ENCODE results near the gene RPL41.

Gene RPL41

DNA sequence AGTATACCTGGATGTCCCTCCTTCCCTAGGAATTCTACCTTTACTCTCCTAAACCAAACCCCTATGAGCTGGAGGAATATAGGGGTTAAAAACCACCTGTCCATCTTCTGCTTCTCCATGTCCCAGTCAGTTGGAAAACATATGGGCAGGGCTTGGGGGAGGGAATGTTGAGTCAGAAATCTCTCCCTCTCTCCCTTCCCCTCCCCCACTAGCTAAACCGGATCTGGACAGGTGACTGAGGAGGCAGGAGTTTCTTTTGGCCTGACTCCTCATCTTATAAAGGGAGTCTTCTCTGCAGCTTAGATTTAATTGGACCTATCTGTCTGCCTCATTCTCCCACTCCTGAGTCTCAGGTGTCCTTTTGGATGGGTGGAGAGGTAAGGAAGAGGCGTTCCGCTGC is 30.3 kb upstream of the RPL41 start:
- H3K4me1 Mint-ChIP-seq (ENCODE audit: low read depth) = peaks cover 35% of the 10 kb centered on the region
- H3K36me3 Mint-ChIP-seq (ENCODE audit: low read depth) = no peaks in the 10 kb centered on the region
- intact Hi-C loops (cut with micrococcal nuclease) = no loop called here
- H3K27me3 Mint-ChIP-seq = peaks cover 35% of the 10 kb centered on the region
- H3K27ac Mint-ChIP-seq = no peak overlapping the region
- no peaks in the 10 kb centered on the region for H3K9me3 Mint-ChIP-seq
- H3K4me3 Mint-ChIP-seq = no peak overlapping the region

GRCh38 chr12:56086608-56087007 is 29.8 kb upstream of the RPL41 start:
- H3K36me3 Mint-ChIP-seq (ENCODE audit: low read depth) = no peaks in the 10 kb centered on the region
- no peak overlapping the region for H3K4me3 Mint-ChIP-seq
- no peak overlapping the region for H3K27ac Mint-ChIP-seq
- peaks cover 34% of the 10 kb centered on the region for H3K4me1 Mint-ChIP-seq (ENCODE audit: low read depth)
- intact Hi-C loops (cut with micrococcal nuclease) = no loop called here
- H3K9me3 Mint-ChIP-seq = no peaks in the 10 kb centered on the region
- H3K27me3 Mint-ChIP-seq = peaks cover 30% of the 10 kb centered on the region

DNA sequence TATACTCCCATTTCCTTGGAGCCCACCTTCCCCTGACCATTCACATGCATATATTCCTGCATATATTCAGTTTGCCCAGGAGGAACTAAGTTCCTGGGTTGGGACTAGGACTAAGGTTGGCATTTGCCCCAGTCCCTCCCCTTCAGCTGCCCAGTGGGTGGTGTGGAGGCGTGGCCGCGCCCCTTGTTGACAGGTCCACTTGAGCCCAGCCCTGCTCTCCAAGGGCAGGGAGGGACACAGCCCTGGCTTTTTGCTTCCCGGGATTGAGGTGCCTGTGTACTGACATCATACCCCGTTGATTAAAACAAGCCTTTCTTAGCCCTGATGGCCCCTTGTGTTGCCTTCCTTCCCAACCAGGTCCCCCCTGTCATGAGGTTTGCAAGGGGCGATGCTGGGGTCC is 29.2 kb upstream of the RPL41 start:
- Mint-ChIP-seq H3K4me1 (ENCODE audit: low read depth) (peaks cover 29% of the 10 kb centered on the region), H3K4me3 (no peak overlapping the region), H3K27ac (no peak overlapping the region), H3K27me3 (peaks cover 25% of the 10 kb centered on the region), H3K9me3 (no peaks in the 10 kb centered on the region), H3K36me3 (ENCODE audit: low read depth) (no peaks in the 10 kb centered on the region)
- intact Hi-C loops (cut with micrococcal nuclease) = no loop called here

DNA sequence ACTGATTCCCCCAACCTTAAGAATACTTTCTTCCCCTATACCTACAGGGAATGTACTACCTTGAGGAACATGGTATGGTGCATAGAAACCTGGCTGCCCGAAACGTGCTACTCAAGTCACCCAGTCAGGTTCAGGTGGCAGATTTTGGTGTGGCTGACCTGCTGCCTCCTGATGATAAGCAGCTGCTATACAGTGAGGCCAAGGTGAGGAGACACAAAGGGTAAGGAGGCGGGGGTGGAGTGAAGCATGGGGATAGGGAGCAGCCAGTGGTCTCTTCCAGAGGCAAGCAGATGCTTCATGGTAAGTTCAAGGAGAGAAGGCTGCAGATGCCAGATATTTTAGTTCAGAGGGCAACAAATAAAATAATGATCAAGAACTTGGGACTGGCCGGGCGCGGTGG is 18.7 kb upstream of the RPL41 start:
- H3K27ac Mint-ChIP-seq = no peak overlapping the region
- peaks cover 25% of the 10 kb centered on the region for H3K27me3 Mint-ChIP-seq
- no peaks in the 10 kb centered on the region for H3K4me1 Mint-ChIP-seq (ENCODE audit: low read depth)
- intact Hi-C loops (cut with micrococcal nuclease) = no loop called here
- no peaks in the 10 kb centered on the region for H3K36me3 Mint-ChIP-seq (ENCODE audit: low read depth)
- no peak overlapping the region for H3K4me3 Mint-ChIP-seq
- H3K9me3 Mint-ChIP-seq = no peaks in the 10 kb centered on the region

DNA sequence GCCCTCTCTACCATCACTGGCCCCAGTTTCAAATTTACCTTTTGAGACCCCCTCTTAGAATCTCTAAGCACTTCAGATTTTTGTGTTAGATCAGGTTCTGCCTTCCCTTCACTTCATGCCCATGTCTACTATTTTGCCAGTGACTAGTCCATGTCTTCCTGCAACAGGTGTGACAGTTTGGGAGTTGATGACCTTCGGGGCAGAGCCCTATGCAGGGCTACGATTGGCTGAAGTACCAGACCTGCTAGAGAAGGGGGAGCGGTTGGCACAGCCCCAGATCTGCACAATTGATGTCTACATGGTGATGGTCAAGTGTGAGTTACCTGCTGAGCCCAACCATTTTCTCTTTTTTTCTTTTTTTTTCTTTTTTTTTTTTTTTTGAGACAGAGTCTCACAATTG is 17.8 kb upstream of the RPL41 start:
- H3K36me3 Mint-ChIP-seq (ENCODE audit: low read depth) = no peaks in the 10 kb centered on the region
- H3K27me3 Mint-ChIP-seq = peaks cover 21% of the 10 kb centered on the region
- H3K27ac Mint-ChIP-seq = no peak overlapping the region
- no peak overlapping the region for H3K4me3 Mint-ChIP-seq
- intact Hi-C loops (cut with micrococcal nuclease) = no loop called here
- H3K9me3 Mint-ChIP-seq = no peaks in the 10 kb centered on the region
- peaks cover 1% of the 10 kb centered on the region for H3K4me1 Mint-ChIP-seq (ENCODE audit: low read depth)

- Mint-ChIP-seq H3K36me3 (ENCODE audit: low read depth) (peaks cover 12% of the 10 kb centered on the region), H3K27me3 (peaks cover 19% of the 10 kb centered on the region), H3K4me1 (ENCODE audit: low read depth) (peaks cover 7% of the 10 kb centered on the region), H3K9me3 (no peaks in the 10 kb centered on the region), H3K4me3 (no peak overlapping the region), H3K27ac (no peak overlapping the region)
- intact Hi-C loops (cut with micrococcal nuclease) = loop anchor here (5.0 to 10.0 kb wide), 3 partner anchors 57 to 285 kb away; partner anchors contain the start of genes ORMDL2, RPS26, SARNP and SUOX
Measured at GRCh38 chr12:56099787-56100186, 16.6 kb upstream of the RPL41 start.

DNA sequence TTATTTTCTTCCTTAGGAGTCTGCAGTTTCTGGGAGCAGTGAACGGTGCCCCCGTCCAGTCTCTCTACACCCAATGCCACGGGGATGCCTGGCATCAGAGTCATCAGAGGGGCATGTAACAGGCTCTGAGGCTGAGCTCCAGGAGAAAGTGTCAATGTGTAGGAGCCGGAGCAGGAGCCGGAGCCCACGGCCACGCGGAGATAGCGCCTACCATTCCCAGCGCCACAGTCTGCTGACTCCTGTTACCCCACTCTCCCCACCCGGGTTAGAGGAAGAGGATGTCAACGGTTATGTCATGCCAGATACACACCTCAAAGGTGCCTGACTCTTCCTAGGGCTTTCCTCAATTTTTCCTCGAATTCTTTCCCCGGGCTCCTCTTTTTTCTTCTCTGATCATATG is 15.4 kb upstream of the RPL41 start:
- intact Hi-C loops (cut with micrococcal nuclease) = loop anchor here (5.0 to 10.0 kb wide), 3 partner anchors 59 to 286 kb away; partner anchors contain the start of genes ORMDL2, RPS26, SARNP and SUOX
- H3K27me3 Mint-ChIP-seq = peaks cover 13% of the 10 kb centered on the region
- H3K27ac Mint-ChIP-seq = no peak overlapping the region
- H3K9me3 Mint-ChIP-seq = no peaks in the 10 kb centered on the region
- H3K4me1 Mint-ChIP-seq (ENCODE audit: low read depth) = peaks cover 16% of the 10 kb centered on the region
- peaks cover 16% of the 10 kb centered on the region for H3K36me3 Mint-ChIP-seq (ENCODE audit: low read depth)
- H3K4me3 Mint-ChIP-seq = no peak overlapping the region

GRCh38 chr12:56102683-56103065 is 13.8 kb upstream of the RPL41 start:
- no peak overlapping the region for H3K4me3 Mint-ChIP-seq
- peaks cover 21% of the 10 kb centered on the region for H3K4me1 Mint-ChIP-seq (ENCODE audit: low read depth)
- H3K27me3 Mint-ChIP-seq = peaks cover 4% of the 10 kb centered on the region
- H3K27ac Mint-ChIP-seq = no peak overlapping the region
- intact Hi-C loops (cut with micrococcal nuclease) = loop anchor here (5.0 to 10.0 kb wide), 3 partner anchors 60 to 288 kb away; partner anchors contain the start of genes ORMDL2, RPS26, SARNP and SUOX
- no peaks in the 10 kb centered on the region for H3K9me3 Mint-ChIP-seq
- peaks cover 31% of the 10 kb centered on the region for H3K36me3 Mint-ChIP-seq (ENCODE audit: low read depth)

- H3K4me3 Mint-ChIP-seq = peak overlapping the region; percentile 98
Measured at GRCh38 chr12:56103066-56103711, 13.2 kb upstream of the RPL41 start.

GRCh38 chr12:56103823-56104108 is 12.7 kb upstream of the RPL41 start:
- peak overlapping the region; percentile 91 for H3K27ac Mint-ChIP-seq
- H3K4me3 Mint-ChIP-seq = peak overlapping the region; percentile 98
- peaks cover 1% of the 10 kb centered on the region for H3K27me3 Mint-ChIP-seq
- H3K4me1 Mint-ChIP-seq (ENCODE audit: low read depth) = peaks cover 21% of the 10 kb centered on the region
- peaks cover 42% of the 10 kb centered on the region for H3K36me3 Mint-ChIP-seq (ENCODE audit: low read depth)
- intact Hi-C loops (cut with micrococcal nuclease) = loop anchor here (1.0 to 10.0 kb wide), 6 partner anchors 13 to 289 kb away; partner anchors contain the start of genes ESYT1, ORMDL2, RPL41 and RPS26
- no peaks in the 10 kb centered on the region for H3K9me3 Mint-ChIP-seq

More at GRCh38 chr12:56103066-56103711, 13.2 kb upstream of the RPL41 start:
- Mint-ChIP-seq H3K36me3 (ENCODE audit: low read depth) (peaks cover 36% of the 10 kb centered on the region), H3K27ac (no peak overlapping the region), H3K9me3 (no peaks in the 10 kb centered on the region), H3K4me1 (ENCODE audit: low read depth) (peaks cover 21% of the 10 kb centered on the region), H3K27me3 (peaks cover 1% of the 10 kb centered on the region)
- intact Hi-C loops (cut with micrococcal nuclease) = loop anchor here (5.0 to 10.0 kb wide), 3 partner anchors 61 to 288 kb away; partner anchors contain the start of genes ORMDL2, RPS26, SARNP and SUOX

DNA sequence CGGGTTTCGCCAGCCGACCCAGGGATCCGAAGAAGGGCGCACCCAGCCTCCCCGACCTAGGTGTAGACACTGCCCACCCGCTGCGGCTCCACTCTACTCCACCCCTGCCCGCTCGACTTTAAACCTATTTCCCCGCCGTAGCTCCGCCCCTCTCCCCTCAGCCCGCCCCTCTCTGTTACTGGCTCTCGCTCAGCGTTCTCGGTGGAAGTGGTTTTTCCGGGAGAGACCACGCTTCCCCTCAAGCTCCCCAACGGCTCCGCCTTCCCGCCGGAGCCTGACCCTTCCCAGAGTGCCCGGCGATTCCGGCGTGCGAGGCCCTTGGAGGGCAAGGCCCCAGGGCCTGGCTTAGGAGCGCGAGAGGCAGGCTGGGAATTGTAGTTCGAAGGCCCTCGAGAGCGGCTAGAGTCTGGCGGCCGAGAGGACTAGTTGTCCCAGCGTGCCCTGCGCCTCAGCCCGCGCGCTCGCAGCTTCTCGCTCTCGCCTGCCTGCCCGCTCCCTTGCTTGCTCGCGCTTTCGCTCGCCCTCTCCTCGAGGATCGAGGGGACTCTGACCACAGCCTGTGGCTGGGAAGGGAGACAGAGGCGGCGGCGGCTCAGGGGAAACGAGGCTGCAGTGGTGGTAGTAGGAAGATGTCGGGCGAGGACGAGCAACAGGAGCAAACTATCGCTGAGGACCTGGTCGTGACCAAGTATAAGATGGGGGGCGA is 12.2 kb upstream of the RPL41 start, which contains the start of gene PA2G4:
Gene PA2G4 (plus strand): TSS at position 451 of the 706 bp plus-strand sequence. CDS start 179 bp downstream, at position 630.
- H3K27me3 Mint-ChIP-seq = no peaks in the 10 kb centered on the region
- intact Hi-C loops (cut with micrococcal nuclease) = loop anchor here (1.0 to 10.0 kb wide), 6 partner anchors 12 to 289 kb away; partner anchors contain the start of genes ESYT1, ORMDL2, RPL41 and RPS26
- peak within 1 kb of the TSS; percentile 91 for H3K27ac Mint-ChIP-seq
- H3K9me3 Mint-ChIP-seq = no peaks in the 10 kb centered on the region
- peaks cover 21% of the 10 kb centered on the region for H3K4me1 Mint-ChIP-seq (ENCODE audit: low read depth)
- peaks cover 47% of the 10 kb centered on the region for H3K36me3 Mint-ChIP-seq (ENCODE audit: low read depth)
- H3K4me3 Mint-ChIP-seq = peak within 1 kb of the TSS; percentile 98

- Mint-ChIP-seq H3K9me3 (no peaks in the 10 kb centered on the region), H3K27me3 (no peaks in the 10 kb centered on the region), H3K4me3 (peak overlapping the region; percentile 98), H3K27ac (peak overlapping the region; percentile 91), H3K36me3 (ENCODE audit: low read depth) (peaks cover 55% of the 10 kb centered on the region), H3K4me1 (ENCODE audit: low read depth) (peaks cover 21% of the 10 kb centered on the region)
- intact Hi-C loops (cut with micrococcal nuclease) = loop anchor here (1.0 to 10.0 kb wide), 6 partner anchors 11 to 290 kb away; partner anchors contain the start of genes ESYT1, ORMDL2, RPL41 and RPS26
Measured at GRCh38 chr12:56104815-56105608, 11.4 kb upstream of the RPL41 start.

- Mint-ChIP-seq H3K27ac (peak overlapping the region; percentile 91), H3K4me1 (ENCODE audit: low read depth) (peaks cover 21% of the 10 kb centered on the region), H3K27me3 (no peaks in the 10 kb centered on the region), H3K4me3 (peak overlapping the region; percentile 98), H3K9me3 (no peaks in the 10 kb centered on the region), H3K36me3 (ENCODE audit: low read depth) (peaks cover 60% of the 10 kb centered on the region)
- intact Hi-C loops (cut with micrococcal nuclease) = loop anchor here (10.0 kb wide), 2 partner anchors 111 to 291 kb away; partner anchors contain the start of genes ORMDL2, SARNP and SUOX
Measured at GRCh38 chr12:56105609-56105902, 10.9 kb upstream of the RPL41 start.

Data from dendritic cell treated with granulocyte-macrophage colony-stimulating factor and Interleukin-4, amounts not matched to agents 40 ng/mL and 50 ng/mL, for 4 days (primary cell).